Activated T-cell treated with anti-CD3 and anti-CD28 coated beads for 4 hours (primary cell): ENCODE data around the gene LILRB2.
"Not testable (repeated sequence)": the region's sequence is repeated elsewhere in the genome, so short reads cannot be mapped to it uniquely, and the experiment has no call there.

Experiments used
- DNase-seq: peaks from one replicate; pipeline ENCODE4 v3.0.0-alpha.2; 2020

Gene LILRB2

DNA sequence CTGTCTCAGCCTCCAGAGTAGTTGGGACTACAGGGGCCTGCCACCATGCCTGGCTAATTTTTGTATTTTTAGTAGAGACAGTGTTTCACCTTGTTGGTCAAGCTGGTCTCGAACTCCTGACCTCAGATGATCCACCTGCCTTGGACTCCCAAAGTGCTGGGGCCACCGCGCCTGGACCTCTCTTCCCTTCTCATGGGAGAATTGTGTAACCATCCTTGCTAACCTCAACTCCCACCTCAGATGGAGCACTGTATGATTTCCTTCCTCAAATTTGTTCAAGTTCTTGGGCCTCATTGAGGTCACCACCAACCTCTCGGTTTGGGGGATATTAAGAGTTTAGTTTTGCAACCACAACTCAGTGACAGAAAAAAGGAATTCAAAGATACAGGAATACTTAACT, 21.3 kb upstream of the LILRB2 start:
- no peak for DNase-seq

DNA sequence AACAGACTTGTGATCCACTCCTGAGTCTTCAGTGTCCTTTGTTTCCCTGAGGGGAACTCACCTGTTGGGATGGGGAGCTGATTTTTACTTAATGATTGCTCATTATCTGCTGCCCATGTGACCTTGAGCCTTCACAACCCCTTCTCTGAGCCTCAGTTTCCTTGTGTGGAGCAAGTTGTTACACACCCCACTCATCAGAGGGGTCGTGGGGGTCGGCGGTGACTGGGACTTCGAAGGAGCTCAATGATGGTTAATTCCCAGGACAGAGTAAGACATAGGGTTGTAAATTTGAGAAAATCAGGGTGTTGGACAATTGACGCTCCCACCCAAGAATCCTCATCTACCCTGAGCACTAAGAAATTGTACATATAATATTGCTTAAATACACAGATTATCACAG, 18.6 kb upstream of the LILRB2 start:
- no peak for DNase-seq

DNA sequence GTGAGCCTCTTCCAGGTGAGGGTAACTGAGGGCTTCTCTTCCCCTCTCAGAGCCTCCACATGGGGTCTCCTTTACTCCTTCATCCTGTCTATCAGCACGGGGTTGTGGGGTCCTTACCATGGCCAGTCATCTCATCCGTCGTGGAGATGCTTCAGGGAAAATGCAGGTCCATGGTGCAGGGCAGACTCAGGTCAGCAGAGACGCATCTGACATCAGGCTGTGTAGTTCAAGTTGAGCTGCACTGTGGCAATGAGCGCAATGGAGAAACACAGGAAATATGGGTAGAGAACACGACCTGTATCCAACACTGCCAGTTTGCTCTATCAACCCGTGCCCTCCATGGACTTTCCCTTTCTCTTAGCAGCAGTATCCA, 18.2 kb upstream of the LILRB2 start:
- no peak for DNase-seq

DNA sequence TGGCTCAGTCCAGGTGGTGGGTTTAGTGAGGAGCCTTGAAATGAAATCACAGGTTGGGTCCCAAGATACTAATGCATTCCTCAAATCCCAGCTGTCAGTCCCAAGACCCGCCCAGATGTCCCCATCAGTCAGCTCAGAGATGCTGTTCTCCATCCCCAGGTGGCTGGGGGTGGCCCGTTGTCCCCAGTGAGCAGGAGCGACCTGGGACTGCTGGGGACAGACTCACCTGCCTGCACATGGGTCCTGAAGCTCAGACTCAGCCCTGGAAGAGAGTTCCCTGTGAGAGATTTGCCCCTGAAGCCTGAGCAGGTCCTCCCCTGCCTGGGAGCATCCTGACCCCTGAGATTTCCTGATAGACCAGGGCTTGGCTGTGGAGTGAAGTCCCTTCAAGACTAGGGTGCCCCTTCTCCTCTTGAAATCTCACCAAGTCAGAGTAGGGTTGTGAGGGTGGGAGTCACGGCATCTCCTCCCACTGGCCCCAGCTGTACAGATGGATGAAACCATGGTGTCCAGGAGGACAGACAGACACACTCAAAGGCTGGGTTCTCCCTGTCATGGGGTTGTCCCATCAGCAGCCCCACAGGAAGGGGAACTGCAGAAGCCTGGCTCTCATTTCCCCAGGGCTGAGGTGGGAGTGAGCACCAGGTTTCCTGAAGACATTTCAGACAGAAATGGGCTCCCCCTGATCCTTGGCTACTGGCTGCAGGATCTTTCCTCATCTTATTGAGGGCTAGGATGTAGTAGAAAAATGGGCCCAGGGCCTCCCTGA, 17.6 kb upstream of the LILRB2 start:
- no peak for DNase-seq

DNA sequence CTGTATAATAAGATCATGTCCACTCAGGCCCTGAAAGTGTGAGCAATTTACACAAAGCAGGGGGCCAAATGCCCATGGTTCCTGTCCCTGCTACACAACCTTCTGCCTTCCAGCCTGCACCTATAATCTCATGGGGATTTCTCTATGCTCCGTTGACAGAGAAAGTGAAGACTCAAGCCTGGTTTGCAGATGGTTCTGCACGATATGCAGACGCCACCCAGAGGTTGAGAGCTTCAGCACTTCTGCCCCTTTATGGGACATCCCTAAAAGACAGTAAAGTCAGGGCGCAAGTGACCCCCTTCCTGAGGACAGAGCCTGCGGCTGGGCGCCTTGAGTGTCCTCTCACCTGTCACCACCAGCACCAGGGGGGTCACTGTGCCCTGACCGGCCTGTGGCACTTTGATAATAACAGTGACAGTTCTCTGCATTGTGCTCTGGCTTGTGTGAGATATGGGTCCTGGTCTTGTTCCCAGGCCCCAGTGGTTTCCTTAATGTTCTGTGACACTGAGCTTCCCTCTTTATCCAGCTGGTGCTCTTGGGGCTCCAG, 16.9 kb upstream of the LILRB2 start:
- DNase-seq: no peak

DNA sequence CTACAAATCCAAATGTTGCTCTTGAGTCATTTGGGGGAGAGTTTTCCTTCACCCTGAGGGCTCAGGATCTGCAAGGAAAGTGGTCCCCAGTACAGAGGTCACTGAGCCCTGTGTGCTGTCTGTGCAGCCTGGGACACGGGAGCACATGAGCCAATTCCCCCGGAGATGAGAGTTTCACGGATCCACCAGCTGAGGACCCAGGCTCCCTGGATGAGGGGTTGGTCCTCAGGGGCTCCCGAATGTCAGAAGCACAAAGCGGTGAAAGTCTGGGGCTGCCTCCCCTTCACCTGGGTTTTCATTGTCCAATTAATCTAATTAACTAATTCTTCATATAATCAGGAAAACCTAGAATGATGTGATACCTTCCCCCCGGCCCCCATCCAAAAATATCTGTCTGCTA, 13.6 kb upstream of the LILRB2 start:
- DNase-seq: no peak

DNA sequence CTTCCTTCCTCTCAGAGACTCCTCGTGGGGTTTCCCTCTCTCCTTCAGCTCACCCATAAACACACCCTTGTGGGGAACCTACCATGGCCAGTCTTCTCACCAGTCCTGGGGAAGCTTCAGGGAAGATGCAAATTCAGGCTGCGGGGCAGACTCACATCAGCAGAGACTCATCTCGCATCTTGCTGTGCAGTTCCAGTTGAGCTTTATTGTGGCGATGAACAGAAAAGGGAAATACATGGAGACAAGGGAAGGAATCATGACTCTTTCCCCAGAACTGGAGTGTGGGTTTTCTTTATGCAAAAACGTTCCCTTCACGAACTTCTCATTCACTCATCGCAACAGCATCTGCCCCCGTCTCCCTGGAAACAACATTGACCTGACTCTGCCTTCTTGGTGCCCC, 8.2 kb upstream of the LILRB2 start:
- not testable (repeated sequence) for DNase-seq

DNA sequence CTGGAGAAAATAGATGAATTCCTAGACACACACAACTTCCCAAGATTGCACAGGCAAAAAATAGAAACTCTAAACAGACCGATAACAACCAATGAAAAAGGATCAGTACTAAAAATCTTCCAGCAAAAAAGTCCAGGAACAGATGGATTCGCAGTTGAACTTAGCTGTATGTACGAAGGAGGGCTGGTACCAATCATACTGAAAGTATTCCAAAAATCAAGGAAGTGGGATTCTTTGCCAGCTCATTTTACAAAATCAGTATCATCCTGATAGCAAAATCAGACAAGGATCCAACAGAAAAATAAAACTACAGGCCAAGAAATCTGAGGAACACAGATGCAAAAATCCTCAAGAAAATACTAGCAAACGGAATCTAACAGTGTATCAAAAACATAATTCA, 6.5 kb upstream of the LILRB2 start:
- no peak for DNase-seq

DNA sequence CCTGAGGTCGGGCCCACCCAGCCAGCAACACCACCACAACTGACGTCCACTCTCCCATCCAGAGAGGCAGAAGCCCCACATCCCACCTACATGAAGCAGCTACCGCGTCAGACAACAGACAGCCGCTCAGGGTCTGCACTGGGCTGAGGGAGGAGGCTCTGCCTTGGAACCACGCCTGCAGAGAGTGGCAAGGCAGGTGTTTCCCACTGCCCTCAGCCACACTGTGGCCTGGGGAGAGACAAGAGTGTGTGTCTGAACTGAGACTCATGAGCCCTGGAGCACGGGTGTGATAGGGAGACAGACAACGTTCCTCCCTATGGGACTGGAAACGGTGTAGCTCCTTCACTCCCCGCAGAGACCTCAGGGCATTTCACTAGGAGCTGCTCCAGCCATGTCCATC, 5.4 kb upstream of the LILRB2 start:
- not testable (repeated sequence) for DNase-seq

DNA sequence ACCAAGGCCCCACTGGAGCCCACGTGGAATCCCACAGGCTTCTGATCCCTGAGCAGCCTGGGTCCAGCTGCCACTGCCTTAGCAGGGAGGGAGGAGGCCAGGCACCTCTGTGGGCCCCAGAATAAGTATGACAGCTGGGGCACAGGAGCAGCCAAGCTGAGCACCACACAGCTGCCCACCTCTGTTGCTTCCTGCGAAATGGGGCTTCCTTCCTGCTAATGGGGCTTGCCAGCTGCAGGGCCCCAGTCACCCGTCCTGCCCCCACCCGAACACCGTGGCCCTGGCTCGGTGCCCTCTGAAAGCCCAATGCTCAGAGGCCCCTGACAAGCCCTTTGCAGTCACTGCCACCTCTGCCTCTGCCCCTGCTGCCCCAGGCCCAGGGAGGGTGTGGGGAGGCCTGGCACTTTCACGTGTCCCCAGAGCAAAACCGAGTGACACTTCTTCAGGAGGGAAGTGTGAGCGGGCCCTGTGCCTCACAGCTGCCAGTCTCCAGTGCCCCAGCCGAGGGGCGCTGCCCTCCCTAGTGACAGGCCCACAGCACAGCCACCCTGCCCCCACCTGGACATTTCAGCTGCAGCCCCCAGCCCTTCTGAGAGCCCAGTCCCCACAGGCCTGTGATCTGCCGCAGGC, 4.6 kb upstream of the LILRB2 start:
- not testable (repeated sequence) for DNase-seq

DNA sequence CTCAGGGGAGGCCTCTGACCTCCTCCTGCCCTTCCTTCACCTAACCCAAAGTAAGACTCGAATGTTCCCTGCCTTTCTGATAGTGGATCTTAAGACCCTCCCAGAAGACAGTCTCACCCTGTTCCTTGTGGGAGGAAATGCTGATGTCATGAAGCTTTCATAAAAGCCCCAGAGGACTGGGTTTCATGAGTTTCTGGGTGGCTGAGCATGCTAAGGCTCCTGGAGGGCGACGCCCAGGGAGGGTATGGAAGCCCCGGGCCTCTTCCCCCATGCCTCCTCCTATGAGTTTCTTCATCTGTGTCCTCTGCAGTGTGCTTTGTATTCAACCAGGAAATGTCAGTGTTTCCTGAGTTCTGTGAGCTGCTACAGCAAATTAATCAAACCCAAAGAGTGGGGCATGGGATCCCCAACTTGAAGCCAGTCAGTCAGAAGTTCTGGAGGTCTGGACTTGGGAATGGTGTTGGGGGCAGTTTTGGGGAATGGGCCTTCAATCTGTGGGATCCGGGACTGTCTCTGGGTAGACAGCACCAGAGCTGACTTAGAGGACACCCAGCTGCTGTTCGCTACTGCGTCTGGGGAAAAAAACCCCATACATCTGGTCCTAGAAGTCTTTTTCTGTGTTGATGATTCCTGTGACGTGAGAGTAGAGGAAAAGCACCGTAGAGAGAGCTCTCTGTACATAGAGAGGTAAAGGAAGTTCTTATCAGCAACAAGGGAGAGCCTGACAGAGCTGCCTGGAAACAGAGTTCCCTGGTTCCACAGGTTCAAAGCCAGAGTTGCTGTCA, 2.0 kb upstream of the LILRB2 start:
- no peak for DNase-seq

DNA sequence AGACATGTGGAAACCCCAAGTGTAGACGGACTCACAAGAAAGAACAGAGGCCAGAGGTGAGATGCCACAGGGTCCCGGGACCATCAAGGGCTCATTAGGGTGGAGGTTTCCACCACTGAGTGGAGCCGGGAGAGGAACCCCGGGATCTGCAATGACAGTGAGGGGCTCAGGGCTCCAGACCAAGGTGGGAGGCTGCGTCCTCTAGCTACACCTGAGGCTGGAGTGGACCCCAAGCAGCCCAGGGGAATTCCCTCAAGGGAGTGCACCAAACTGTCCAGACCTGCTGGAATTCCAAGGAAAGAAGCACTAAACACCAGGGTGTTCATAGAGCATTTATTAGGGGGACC, 792 bp upstream of the LILRB2 start:
- DNase-seq: not testable (repeated sequence)

DNA sequence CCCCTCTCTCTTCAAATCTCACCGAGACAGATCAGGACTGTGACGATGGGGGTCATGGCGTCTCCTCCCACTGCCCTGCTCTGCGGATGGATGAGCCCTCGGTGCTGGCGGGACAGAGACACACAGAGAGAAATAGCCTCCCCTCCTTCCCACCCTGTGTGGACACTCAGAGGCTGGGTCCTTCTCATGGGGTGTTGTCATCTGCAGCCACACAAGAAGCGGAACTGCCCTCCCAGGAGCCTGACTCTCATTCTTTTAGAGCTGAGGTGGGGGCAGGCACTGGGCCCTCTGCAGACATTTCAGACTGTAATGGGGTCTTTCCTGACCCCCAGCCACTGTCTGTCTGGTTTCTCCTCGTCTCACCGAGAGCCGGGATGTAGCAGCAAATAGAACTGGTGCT, 469 bp downstream of the LILRB2 start:
- not testable (repeated sequence) for DNase-seq

DNA sequence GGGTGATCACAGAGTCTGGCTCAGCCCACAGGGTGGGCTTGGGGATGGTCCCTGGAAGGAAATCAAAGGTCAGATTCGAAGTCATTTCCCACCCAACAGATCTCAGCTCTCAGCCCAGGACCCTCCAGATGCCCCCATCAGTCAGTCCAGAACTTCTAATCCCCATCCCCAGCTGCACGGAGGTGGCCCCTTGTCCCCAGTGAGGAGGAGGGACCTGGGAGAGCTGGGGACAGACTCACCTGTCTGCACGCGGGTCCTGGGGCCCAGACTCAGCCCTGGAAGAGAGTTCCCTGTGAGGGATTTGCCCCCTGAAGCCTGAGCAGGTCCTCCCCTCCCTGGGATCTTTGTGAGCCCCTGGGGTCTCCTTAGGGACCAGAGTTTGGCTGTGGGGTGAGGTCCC, 885 bp downstream of the LILRB2 start:
- not testable (repeated sequence) for DNase-seq

DNA sequence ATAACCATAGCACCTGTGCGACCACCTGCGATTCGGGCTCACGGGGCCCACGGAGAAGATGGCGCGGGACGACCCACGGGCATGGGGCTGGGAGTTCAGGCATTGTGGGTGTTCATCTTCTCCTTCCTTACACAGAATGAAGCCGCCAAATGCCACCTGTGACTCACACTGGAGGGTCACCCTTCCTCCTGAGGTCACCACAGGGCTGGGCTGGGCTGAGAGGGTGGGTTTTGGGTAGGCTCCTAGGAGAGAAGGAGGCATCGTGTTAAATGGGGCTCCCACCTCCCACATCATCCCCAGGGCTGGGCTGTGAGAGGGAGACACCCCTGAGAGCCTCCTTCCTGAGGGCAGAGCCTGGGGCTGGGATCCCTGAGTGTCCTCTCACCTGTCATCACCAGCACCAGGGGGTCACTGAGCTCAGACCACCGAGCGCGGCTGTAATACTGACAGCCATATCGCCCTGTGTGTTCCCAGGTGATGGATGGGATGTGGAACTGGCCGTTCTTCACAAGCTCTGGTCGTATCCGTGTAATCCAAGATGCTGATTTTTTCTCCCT, 1.4 kb downstream of the LILRB2 start:
- DNase-seq: no peak

DNA sequence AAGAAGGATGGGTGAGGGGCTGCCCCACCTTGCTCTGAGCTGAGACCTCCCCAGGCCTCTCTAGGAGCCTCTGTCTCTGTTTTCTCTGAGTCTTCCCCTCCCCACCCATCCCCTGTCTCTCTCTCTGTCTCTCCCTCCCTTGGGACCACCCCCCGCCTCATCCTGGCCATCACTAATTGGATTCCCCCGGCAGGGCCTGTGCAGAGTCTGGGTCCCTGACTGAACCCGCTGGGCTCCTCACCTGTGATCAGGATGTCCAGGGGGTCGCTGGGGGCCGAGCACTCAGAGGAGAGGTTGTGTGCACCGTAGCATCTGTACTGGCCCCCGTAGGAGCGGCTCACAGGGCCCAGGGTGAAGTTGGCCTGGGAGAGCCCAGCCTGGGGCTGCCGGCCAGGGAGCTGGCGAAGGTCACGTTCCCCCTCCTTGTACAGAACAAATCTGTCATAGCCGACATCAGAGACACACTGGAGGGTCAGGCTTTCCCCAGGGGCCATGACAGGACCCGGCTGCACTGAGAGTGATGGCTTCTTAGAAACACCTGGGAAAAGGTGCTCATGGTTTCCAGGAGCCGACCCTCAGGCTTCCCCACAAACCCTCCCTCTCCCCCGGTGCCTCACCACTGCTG, 2.2 kb downstream of the LILRB2 start:
- DNase-seq: not testable (repeated sequence)

DNA sequence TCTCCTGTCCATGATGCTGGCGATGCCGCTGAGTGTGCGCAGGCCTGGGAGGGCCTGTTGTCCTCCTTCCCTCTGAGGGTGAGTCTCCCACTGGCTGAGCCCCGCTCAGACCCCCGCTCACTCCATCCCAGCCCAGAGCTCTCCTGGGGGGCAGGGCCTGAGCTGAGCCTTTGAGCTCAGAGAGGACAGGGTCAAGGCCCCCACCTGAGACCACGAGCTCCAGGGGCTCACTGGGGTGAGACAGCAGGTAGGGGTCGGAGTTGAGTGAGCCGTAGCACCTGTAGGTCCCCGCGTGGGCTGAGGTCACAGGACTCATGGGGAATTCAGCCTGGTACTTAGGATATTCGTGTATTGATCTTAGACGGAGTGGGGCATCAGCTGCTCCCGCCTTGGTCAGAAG, 2.9 kb downstream of the LILRB2 start:
- not testable (repeated sequence) for DNase-seq

DNA sequence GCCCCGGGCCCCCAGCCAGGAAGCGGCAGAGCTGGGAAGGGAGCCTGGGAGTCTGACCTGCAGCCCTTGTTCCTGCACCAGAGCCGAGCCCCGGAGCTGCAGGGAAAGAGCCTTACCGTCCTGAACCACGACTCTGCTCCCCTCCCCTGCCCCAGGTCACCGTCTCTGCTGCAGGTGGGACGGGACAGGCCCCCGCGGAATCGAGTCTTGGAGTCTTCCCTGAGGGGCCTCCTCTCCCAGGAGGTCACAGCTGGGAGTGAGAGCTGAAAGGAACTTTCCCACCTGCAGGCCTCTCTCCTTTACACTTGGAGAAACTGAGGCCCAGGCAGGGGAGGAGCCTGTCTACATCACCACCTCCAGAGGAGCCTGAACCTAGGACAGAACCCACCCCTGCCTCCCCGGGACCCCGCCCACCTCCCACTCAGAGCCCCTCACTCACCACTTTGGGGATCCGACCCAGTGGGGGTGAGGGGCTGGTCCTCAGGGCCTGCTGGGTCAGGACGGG, 3.7 kb downstream of the LILRB2 start:
- DNase-seq: not testable (repeated sequence)

DNA sequence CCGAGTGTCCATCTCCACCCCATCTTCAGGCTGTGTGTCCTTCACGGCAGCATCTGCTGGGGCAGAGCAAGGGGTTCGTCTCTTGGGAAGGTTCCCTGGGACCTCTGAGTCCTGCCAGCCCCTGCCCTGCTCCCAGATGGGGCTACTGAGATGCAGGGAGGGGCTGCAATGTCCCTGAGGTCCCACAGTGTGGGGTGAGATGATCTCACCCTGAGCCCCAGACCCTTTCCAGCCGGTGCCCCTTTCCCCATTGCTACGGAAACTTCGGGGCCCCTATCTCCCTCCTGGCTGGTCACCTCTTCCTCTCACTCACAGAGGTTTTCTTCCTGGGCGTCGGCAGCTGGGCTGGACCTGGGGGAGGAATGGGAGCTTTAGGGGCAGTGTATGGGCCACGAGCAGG, 5.0 kb downstream of the LILRB2 start:
- DNase-seq: no peak

DNA sequence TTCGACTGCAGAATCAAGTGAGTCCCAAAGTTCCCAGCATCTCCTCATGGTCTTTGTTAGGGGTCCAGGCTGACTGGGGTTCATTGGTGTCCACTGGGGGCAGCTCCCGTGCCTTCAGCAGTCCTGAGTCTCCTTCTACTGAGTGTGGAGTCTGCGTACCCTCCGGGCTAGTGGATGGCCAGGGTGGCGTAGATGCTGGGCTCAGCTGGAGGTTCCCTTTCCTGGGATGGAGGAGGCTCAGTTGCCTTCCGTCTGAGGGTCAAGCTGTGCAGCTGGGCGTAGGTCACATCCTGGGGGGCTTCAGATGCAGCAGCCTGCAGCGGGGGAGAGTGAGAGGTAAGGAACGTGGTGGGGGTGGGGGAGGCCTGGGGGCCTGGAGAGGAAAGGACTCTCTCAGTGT, 6.4 kb downstream of the LILRB2 start:
- DNase-seq: not testable (repeated sequence)

DNA sequence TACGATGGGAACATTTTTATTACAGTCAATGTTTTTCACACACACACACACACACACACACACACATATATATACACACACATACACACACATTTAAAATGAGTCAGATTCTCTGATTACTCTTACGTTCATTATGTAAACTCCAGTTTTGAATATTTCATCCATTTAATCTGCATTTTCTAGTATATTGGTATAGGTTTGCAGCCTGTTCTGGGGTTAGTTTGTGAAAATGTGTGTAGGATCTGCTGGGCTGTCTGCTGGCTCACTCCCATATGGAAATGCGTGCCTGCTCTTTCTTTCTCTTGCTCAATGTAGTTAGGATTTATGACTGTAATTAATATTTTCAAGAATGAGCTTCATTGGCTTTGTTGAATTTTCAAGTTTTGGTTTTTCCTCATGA, 7.1 kb downstream of the LILRB2 start:
- DNase-seq: no peak

DNA sequence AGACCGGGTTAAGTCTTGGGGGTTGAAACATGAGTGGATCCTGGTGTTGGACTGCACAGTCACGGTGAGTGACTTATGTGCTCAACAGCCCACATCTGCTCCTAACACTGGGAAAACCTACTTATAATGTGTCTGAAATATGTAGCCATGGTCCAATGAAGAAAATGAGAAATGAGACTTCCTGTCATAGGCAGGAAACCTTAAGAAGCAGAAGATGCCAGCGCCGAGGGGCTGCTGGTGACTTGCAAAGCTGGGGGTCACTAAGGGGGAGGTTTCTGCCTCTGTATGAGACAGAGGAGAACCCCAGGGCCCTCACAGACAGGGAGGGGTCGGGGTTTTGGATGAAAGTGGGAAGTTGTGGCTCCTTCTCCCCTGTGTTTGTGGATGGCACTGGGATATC, 8.7 kb downstream of the LILRB2 start:
- not testable (repeated sequence) for DNase-seq

DNA sequence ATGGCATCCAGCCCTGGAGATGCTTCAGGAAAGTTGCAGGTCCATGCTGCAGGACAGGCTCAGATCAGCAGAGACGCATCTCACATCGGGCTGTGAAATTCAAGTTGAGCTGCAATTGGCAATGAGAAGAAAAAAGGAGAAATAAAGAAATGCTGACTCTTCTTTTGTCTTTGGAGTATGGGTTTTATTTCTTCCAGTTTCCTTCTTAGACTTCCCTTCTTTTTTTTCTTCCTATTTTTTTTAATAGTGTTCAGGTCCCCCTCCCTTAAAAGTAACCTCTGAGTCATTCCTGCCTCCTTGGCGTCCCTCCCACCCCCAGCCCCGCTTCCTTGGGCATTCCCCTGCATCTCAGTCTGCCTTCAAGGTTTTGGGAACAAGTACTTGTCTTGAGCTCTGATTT, 9.3 kb downstream of the LILRB2 start:
- not testable (repeated sequence) for DNase-seq
